ENCODE data around the gene FGF8. TPM values are rescaled to one million over a fixed set of nuclear protein-coding genes. Genes with fewer than 3 reads are reported as not detected.
A peak's percentile ranks its signal among the peaks of the same experiment; 100 is the strongest.

Gene FGF8
- total and polyA plus RNA-seq, 2 of the 13 experiments (the other 11 are each of a cell fraction or from before 2014, with no cell fraction given): not detected

GRCh38 chr10:101818872-101819633, 43.1 kb upstream of the FGF8 start (continued):
- TF ChIP-seq ZBTB40 (IDR thresholded peaks at IDR 0.05): no peak
- 0 out of 2 replicates have a peak, but pooled peaks have one; percentile 21 for TF ChIP-seq ZBTB40 (CRISPR knock-in tag; IDR thresholded peaks at IDR 0.05)
- no peak for TF ChIP-seq HOXA3 (CRISPR knock-in tag; IDR thresholded peaks at IDR 0.05)
- no peak for TF ChIP-seq ATF4 (CRISPR knock-in tag; IDR thresholded peaks at IDR 0.05)
- no peak for TF ChIP-seq RXRB (CRISPR knock-in tag; IDR thresholded peaks at IDR 0.05; ENCODE audit: borderline replicate concordance)
- no peak for TF ChIP-seq PLSCR1 (CRISPR knock-in tag; IDR thresholded peaks at IDR 0.05; ENCODE audit: borderline replicate concordance)
- TF ChIP-seq NPAS2 (CRISPR knock-in tag; IDR thresholded peaks at IDR 0.05; ENCODE audit: borderline replicate concordance): no peak
- TF ChIP-seq SUZ12 (IDR thresholded peaks at IDR 0.05; ENCODE audit: low read depth, low read length): no peak
- peak; percentile 16; the same call in 1 of the 2 replicates for TF ChIP-seq PAXIP1 (CRISPR knock-in tag; conservative IDR thresholded peaks at IDR 0.05)
- TF ChIP-seq HNF4A (CRISPR knock-in tag; IDR thresholded peaks at IDR 0.05): peak; percentile 72
- TF ChIP-seq ZNF432 (CRISPR knock-in tag; IDR thresholded peaks at IDR 0.05; ENCODE audit: borderline replicate concordance): no peak
- no peak for TF ChIP-seq ZBTB1 (CRISPR knock-in tag; IDR thresholded peaks at IDR 0.05; ENCODE audit: borderline replicate concordance)
- TF ChIP-seq RXRA (CRISPR knock-in tag; IDR thresholded peaks at IDR 0.05): no peak
- TF ChIP-seq ZIK1 (CRISPR knock-in tag; IDR thresholded peaks at IDR 0.05; ENCODE audit: borderline replicate concordance, low read depth): no peak
- TF ChIP-seq SATB2 (CRISPR knock-in tag; IDR thresholded peaks at IDR 0.05): 0 out of 2 replicates have a peak, but pooled peaks have one; percentile 3
